Suprapubic skin (tissue), 4 donors: ENCODE measurements around the gene EEF1A2.

Source experiments
- CTCF ChIP-seq, 2 donors: fragments of 200-600 bp in 1 of 2; fragments of 450-650 bp in 1 of 2; sonication (generic) in 1 of 2; IDR thresholded peaks; one replicate each; pipeline ENCODE4 v1.5.1; 2016 to 2019; ENCODE audit warnings: antibody characterized with exemption in 2 of 2, mild to moderate bottlenecking in 1 of 2, moderate library complexity in 1 of 2
- POLR2A ChIP-seq, 2 donors: fragments of 450-650 bp; IDR thresholded peaks; one replicate each; pipeline ENCODE4 v1.6.1; 2017; ENCODE audit warnings: antibody characterized with exemption in 2 of 2, mild to moderate bottlenecking in 2 of 2, moderate library complexity in 2 of 2
- POLR2AphosphoS5 ChIP-seq, 3 donors: sonication (generic); formaldehyde crosslinking; IDR thresholded peaks; one replicate each; pipeline ENCODE4 v1.6.1; 2017; ENCODE audit warnings: antibody characterized with exemption in 3 of 3

GRCh38 chr20:63544958-63545516 is 46.2 kb upstream of the EEF1A2 start:
- no peak for TF ChIP-seq CTCF (IDR thresholded peaks at IDR 0.05)
- no peak for TF ChIP-seq POLR2A (IDR thresholded peaks at IDR 0.05)
- no peak for TF ChIP-seq POLR2AphosphoS5 (IDR thresholded peaks at IDR 0.05)
